Stimulated activated naive B cell treated with anti-CD40 and anti-IgM and Interleukin-4, amounts not matched to agents 10 μg/mL and 1 μg/mL and 100 μg/mL, for 72 hours (primary cell): ENCODE measurements around the gene PYHIN1.

Experiments used
- ATAC-seq, 2 donors: fragments of 150-1000 bp; cut with Tn5 transposase; replicated peaks; 2 replicates each; pipeline ENCODE4 v1.10.0; 2021; ENCODE audit warnings: moderate library complexity in 1 of 2
- DNase-seq: peaks from one replicate; pipeline ENCODE4 v3.0.0; 2021
- H3K27ac Mint-ChIP-seq: one replicate; pipeline ENCODE4 v1.8.0; 2022; ENCODE audit warnings: mild to moderate bottlenecking, mixed read lengths
- H3K27me3 Mint-ChIP-seq, 2 donors: one replicate each; pipeline ENCODE4 v1.8.0; 2022; ENCODE audit warnings: mixed read lengths in 2 of 2
- H3K36me3 Mint-ChIP-seq, 2 donors: one replicate each; pipeline ENCODE4 v1.8.0; 2022; ENCODE audit warnings: mixed read lengths in 2 of 2, mild to moderate bottlenecking in 1 of 2
- H3K4me1 Mint-ChIP-seq, 2 donors: one replicate each; pipeline ENCODE4 v1.8.0; 2022; ENCODE audit warnings: mixed read lengths in 2 of 2, mild to moderate bottlenecking in 1 of 2
- H3K4me3 Mint-ChIP-seq, 2 donors: one replicate each; pipeline ENCODE4 v1.8.0; 2022; ENCODE audit warnings: mild to moderate bottlenecking in 2 of 2, mixed read lengths in 2 of 2, moderate library complexity in 1 of 2
- H3K9me3 Mint-ChIP-seq, 2 donors: one replicate each; pipeline ENCODE4 v1.8.0; 2022; ENCODE audit warnings: mixed read lengths in 2 of 2, mild to moderate bottlenecking in 1 of 2

Gene PYHIN1

DNA sequence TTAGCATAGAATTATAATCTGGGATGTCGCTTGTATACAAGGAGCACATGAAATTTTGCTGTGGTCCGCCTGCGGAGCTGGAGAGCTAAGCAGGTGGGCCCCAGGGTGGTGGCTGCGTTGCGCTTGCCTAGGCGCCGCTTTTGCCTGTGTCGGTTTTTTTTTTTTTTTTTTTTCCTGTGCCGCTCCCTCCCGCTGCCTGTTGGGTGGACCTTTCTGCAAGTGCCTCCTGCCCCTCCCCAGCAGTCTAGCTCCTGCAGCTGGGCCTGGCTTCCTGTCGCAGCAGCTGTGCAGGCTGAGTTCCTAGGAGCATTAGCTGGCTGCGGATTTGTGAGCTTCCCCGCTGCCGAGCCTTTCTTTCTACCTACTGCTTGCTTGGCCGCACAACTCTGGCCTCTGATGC is 20.6 kb downstream of the PYHIN1 start:
- DNase-seq (no peak), ATAC-seq (peak; percentile 55 to 65)
- H3K27ac Mint-ChIP-seq: peak overlapping the region; percentile 66
- peaks cover 9 to 19% of the 10 kb centered on the region in 2 donors for H3K4me1 Mint-ChIP-seq
- peaks cover 5 to 15% of the 10 kb centered on the region in 2 donors for H3K27me3 Mint-ChIP-seq
- peak overlapping the region; percentile 46 to 70 for H3K4me3 Mint-ChIP-seq
- peaks cover 3 to 5% of the 10 kb centered on the region in 2 donors for H3K9me3 Mint-ChIP-seq
- H3K36me3 Mint-ChIP-seq: peaks cover 0 to 6% of the 10 kb centered on the region in 2 donors

DNA sequence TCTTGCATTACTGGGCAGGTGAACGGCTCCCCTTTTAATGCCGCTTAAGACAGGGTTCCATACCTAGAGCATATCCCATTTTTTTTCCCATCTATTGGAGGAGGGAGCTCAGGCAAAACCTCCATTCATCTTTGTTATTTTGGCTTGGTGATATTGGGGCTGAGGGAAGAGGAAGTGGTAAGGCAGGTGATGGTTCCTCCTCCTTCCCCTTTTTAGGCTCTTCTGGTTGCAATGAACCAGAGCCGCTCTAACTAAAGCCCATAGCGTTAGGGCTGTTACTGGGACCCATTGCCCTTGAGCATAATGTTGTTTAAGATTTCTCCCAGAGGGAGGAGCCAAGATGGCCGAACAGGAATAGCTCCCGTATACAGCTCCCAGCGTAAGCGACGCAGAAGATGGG is 21.1 kb downstream of the PYHIN1 start:
- peak; percentile 4 for DNase-seq
- Mint-ChIP-seq H3K27ac (peak overlapping the region; percentile 66), H3K36me3 (peaks cover 0 to 6% of the 10 kb centered on the region in 2 donors), H3K9me3 (peaks cover 3 to 5% of the 10 kb centered on the region in 2 donors), H3K4me3 (peak overlapping the region; percentile 46 to 70), H3K27me3 (peaks cover 5 to 13% of the 10 kb centered on the region in 2 donors), H3K4me1 (peaks cover 9 to 19% of the 10 kb centered on the region in 2 donors)
- peak; percentile 89 to 92 for ATAC-seq

DNA sequence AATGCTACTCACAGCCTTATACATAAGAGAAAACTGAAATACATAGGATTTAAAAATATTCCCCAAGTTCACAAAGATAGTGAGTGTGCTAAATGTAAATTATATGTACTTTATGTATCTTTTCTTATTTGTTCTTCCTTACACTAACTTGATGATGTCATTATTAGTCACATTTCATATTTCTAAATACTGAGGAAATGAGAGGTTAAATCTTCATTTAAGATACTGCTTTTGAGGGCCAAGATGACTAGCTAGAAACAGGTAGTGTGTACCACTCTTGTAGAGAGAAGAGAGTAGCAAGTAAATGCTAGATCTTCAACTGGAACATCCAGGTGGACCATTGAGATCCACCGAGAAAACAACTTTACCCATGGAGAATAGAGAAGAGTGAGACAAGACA is 29.8 kb downstream of the PYHIN1 start:
- ATAC-seq (no peak), DNase-seq (no peak)
- Mint-ChIP-seq H3K36me3 (no peaks in the 10 kb centered on the region), H3K4me1 (no peaks in the 10 kb centered on the region), H3K27ac (no peak overlapping the region), H3K9me3 (no peaks in the 10 kb centered on the region), H3K4me3 (no peak overlapping the region), H3K27me3 (peaks cover 34 to 42% of the 10 kb centered on the region in 2 donors)

DNA sequence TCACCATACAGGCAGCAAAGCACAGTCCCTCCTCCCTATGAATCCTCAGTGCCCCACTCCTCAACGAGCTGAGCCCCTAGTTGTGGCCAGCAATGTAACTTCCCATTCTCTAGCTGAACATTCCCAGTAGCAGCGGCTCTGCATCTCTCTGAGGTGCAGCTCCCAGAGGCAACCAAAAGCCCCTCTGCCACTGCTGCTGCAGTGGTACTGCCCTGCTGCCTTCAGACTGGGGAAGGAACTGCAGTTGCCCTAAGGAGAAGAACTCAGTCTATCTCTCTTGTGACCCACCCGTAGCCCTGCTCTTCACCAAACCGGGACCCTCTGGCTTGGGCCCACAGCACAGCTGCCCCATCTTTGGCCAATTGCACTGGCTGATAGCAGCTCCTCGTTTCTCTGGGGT is 31.6 kb downstream of the PYHIN1 start:
- no peak for ATAC-seq
- Mint-ChIP-seq H3K27ac (no peak overlapping the region), H3K36me3 (no peaks in the 10 kb centered on the region)

DNA sequence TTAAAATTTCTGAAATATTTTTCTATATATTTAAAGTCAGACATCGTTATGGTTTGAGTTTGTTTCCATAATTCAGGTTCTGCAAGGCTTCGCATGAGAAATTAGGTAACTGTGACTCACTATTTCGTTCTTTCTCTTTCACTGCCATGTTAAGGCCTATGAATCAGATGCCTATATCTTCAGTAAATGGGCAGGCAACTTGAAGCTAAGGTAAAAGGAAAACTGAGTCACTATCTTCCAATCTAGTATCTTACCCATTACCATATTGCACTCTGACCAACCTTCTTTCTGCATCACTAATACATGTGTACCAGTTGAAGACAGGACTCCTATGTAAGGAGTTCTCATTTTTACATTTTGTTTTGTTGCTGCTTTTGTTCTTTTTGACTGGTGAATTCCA is 37.8 kb downstream of the PYHIN1 start:
- Mint-ChIP-seq H3K4me1 (peaks cover 1 to 5% of the 10 kb centered on the region in 2 donors), H3K4me3 (no peak overlapping the region), H3K9me3 (no peaks in the 10 kb centered on the region), H3K36me3 (no peaks in the 10 kb centered on the region), H3K27ac (no peak overlapping the region), H3K27me3 (peaks cover 20 to 22% of the 10 kb centered on the region in 2 donors)
- DNase-seq (no peak), ATAC-seq (no peak)

More for the DNA sequence above, 31.6 kb downstream of the PYHIN1 start:
- Mint-ChIP-seq H3K4me3 (no peak overlapping the region), H3K9me3 (no peaks in the 10 kb centered on the region), H3K4me1 (no peaks in the 10 kb centered on the region), H3K27me3 (peaks cover 34 to 43% of the 10 kb centered on the region in 2 donors)
- DNase-seq: no peak

DNA sequence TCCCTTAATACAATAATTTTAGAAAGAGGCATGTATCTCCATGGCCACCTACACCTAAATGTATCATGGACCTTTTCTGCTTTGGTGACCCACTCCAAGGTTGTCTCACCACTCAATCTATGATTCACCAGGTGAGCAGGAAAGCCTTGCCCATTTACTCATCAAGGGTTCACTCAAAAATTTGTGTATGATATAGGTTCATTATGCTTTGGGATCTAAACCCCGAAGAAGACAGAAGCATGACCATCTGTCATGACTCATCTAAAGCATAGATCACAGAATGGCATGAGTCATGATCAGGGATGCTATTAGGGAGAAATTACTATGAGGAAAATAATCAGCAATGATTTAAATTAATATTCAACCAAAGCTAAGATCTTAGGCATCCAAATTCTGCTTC is 38.5 kb downstream of the PYHIN1 start:
- peaks cover 13 to 19% of the 10 kb centered on the region in 2 donors for H3K27me3 Mint-ChIP-seq
- H3K36me3 Mint-ChIP-seq: no peaks in the 10 kb centered on the region
- H3K9me3 Mint-ChIP-seq: no peaks in the 10 kb centered on the region
- ATAC-seq (no peak), DNase-seq (no peak)
- peaks cover 1 to 5% of the 10 kb centered on the region in 2 donors for H3K4me1 Mint-ChIP-seq
- H3K27ac Mint-ChIP-seq: no peak overlapping the region
- no peak overlapping the region for H3K4me3 Mint-ChIP-seq

DNA sequence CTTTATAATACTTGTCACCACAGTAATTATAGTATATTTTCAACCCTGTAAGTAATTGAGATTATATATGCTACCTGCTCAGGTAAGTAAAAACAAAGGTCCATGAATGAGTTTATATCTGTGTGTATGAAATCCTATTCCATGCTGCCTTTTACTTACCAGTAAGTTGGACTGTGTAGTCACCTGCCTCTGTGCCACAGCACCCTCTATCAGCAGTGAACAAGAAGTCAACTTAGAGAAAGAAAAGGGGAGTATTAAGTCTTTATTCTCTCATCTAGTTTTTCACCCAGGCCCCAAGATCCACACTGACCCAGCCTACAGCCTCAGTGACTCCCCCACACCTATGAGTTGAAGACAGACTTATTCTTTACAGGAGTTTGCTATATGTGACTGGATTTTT is 41.5 kb downstream of the PYHIN1 start:
- no peaks in the 10 kb centered on the region for H3K9me3 Mint-ChIP-seq
- peaks cover 0 to 5% of the 10 kb centered on the region in 2 donors for H3K27me3 Mint-ChIP-seq
- ATAC-seq (no peak), DNase-seq (no peak)
- no peak overlapping the region for H3K4me3 Mint-ChIP-seq
- H3K27ac Mint-ChIP-seq: no peak overlapping the region
- H3K36me3 Mint-ChIP-seq: no peaks in the 10 kb centered on the region
- H3K4me1 Mint-ChIP-seq: peaks cover 1 to 5% of the 10 kb centered on the region in 2 donors

DNA sequence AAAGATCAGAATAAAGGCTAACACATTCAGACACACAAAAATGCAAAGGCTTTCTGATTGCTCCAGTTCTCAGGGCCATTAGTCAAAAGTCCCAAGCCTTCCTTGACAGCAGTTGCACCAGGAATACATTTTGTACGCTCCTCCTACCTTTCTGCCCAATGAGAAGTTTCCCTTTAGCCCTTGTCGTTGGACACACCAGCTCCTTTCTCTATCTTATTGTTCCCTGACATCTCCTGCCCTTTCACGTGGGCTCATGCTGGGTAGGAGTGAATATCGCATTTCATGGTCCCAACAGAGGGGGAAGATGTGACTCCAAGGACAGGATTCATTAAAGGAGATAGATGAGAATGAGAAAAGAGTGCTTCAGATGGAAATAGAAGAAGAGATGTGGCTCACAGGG is 44.9 kb downstream of the PYHIN1 start:
- H3K36me3 Mint-ChIP-seq: peaks cover 0 to 3% of the 10 kb centered on the region in 2 donors
- H3K4me1 Mint-ChIP-seq: peaks cover 1 to 5% of the 10 kb centered on the region in 2 donors
- H3K9me3 Mint-ChIP-seq: peaks cover 4 to 6% of the 10 kb centered on the region in 2 donors
- ATAC-seq (no peak), DNase-seq (no peak)
- no peak overlapping the region for H3K4me3 Mint-ChIP-seq
- no peak overlapping the region for H3K27ac Mint-ChIP-seq
- peaks cover 0 to 8% of the 10 kb centered on the region in 2 donors for H3K27me3 Mint-ChIP-seq

DNA sequence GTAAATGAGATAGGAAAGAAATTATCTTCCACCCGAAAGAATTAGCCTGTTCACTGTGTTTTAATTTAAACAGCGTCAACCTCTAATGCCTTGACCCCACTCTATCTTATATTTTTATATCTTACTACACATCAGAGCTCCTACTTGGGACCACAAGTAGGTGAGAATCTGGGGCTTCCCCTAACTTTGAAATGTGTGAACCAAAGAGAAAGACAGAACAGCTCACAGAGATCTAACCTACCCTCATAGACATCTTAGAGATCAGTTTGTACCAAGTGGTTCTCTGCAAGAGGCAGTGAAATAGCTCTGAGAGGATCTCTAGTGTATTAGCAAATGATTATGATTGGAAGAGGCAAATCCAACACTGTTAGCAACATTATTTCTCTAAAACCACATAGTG is 47.4 kb downstream of the PYHIN1 start:
- ATAC-seq: no peak
- peaks cover 3 to 20% of the 10 kb centered on the region in 2 donors for H3K27me3 Mint-ChIP-seq
- H3K27ac Mint-ChIP-seq: no peak overlapping the region
- peaks cover 4 to 6% of the 10 kb centered on the region in 2 donors for H3K36me3 Mint-ChIP-seq
- peaks cover 18 to 19% of the 10 kb centered on the region in 2 donors for H3K9me3 Mint-ChIP-seq
- H3K4me1 Mint-ChIP-seq: no peaks in the 10 kb centered on the region
- DNase-seq: no peak
- H3K4me3 Mint-ChIP-seq: no peak overlapping the region

DNA sequence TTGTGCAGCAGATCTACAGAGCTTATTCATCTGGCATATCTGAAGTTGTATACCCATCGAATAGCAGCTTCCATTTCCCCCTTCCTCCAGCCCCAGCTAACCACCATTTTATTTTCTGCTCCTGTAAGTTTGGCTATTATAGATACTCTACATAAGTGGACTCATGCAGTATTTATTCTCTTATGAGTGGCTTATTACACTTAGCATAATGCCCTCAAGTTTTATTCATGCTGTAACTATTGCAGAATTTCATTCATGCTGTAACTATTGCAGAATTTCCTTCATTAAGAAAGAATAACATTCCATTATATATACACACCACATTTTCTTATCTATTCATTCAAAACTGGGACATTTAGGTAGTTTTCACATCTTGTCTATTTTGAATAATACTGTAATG is 47.9 kb downstream of the PYHIN1 start:
- no peak for ATAC-seq
- Mint-ChIP-seq H3K27ac (no peak overlapping the region), H3K4me1 (no peaks in the 10 kb centered on the region), H3K36me3 (peaks cover 4 to 8% of the 10 kb centered on the region in 2 donors), H3K4me3 (no peak overlapping the region), H3K27me3 (peaks cover 5 to 25% of the 10 kb centered on the region in 2 donors), H3K9me3 (peaks cover 18 to 19% of the 10 kb centered on the region in 2 donors)
- no peak for DNase-seq

DNA sequence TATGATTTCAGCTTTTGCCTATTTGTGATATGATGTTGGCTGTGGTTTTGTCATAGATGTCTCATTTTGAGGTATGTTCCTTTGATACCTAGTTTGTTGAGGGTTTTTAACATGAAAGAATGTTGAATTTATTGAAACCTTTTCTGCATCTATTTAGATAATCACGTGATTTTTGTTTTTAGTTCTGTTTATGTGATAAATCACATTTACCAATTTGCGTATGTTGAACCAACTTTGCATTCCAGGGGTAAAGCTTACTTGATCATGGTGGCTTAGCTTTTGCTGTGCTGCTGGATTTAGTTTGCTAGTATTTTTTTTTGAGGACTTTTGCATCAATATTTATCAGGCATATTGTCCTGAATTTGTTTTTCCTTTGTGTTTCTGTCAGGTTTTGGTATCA is 51.9 kb downstream of the PYHIN1 start:
- Mint-ChIP-seq H3K9me3 (peaks cover 22 to 25% of the 10 kb centered on the region in 2 donors), H3K4me1 (no peaks in the 10 kb centered on the region), H3K36me3 (peaks cover 11 to 14% of the 10 kb centered on the region in 2 donors), H3K27me3 (peaks cover 22 to 40% of the 10 kb centered on the region in 2 donors), H3K27ac (no peak overlapping the region), H3K4me3 (no peak overlapping the region)
- ATAC-seq (no peak), DNase-seq (no peak)

DNA sequence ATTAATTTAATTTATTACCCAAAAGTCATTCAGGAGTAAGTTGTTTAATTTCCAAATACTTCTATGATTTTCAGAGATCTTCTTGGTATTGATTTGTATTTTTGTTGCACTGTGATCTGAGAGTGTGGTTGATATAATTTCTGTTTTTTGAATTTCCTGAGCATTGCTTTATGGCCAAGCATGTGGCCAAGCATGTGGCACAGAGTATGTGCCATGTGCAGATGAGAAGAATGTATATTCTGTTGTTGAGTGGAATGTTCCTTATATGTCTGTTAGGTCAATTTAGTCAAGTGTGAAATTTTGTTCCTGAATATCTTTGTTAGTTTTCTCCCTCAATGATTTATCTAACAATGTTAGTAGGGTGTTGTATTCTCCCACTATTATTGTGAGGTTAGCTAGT is 53.0 kb downstream of the PYHIN1 start:
- peaks cover 27 to 37% of the 10 kb centered on the region in 2 donors for H3K27me3 Mint-ChIP-seq
- H3K36me3 Mint-ChIP-seq: peaks cover 11 to 14% of the 10 kb centered on the region in 2 donors
- DNase-seq (no peak), ATAC-seq (no peak)
- H3K27ac Mint-ChIP-seq: no peak overlapping the region
- H3K9me3 Mint-ChIP-seq: peaks cover 22 to 25% of the 10 kb centered on the region in 2 donors
- no peak overlapping the region for H3K4me3 Mint-ChIP-seq
- no peaks in the 10 kb centered on the region for H3K4me1 Mint-ChIP-seq

DNA sequence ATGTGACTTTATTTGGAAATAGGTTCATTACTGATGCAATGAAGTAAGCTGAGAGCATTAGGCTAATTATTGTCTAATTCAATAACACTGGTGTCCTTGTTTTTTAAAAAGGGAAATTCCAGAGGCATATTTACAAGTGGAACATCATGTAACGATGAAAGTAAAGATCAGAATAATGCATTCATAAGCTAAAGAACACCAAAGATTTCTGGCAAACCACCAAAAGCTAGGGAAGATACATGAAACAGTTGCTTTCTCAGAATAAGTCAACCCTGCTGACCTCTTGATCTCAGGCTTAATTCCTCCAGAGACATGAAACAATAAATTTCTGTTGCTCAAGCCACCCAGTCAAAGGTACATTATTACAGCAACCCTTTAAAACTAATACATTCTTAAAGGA is 58.1 kb downstream of the PYHIN1 start:
- Mint-ChIP-seq H3K4me1 (no peaks in the 10 kb centered on the region), H3K27me3 (peaks cover 18 to 20% of the 10 kb centered on the region in 2 donors), H3K9me3 (peaks cover 18 to 25% of the 10 kb centered on the region in 2 donors), H3K36me3 (peaks cover 14 to 15% of the 10 kb centered on the region in 2 donors), H3K27ac (no peak overlapping the region), H3K4me3 (no peak overlapping the region)
- no peak for ATAC-seq
- DNase-seq: no peak

DNA sequence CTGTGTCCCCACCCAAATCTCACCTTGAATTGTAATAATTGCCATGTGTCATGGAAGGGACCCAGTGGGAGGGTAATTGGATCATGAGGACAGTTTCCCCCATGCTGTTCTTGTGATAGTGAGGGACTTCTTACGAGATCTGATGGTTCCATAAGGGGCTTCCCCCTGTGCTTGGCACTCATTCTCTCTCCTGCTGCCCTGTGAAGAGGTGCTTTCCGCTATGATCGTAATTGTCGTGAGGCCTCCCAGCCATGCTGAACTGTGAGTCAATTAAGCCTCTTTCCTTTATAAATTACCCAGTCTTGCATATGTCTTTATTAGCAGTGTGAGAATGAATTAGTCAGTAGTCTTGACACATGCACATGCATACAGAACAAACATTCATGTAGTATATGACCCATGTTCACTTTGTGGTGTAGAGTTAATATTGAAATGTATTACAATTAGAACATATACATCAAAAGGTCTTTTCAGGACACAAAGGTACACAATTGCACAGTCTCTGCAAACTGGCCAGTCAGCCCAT is 61.5 kb downstream of the PYHIN1 start:
- H3K9me3 Mint-ChIP-seq: peaks cover 15 to 21% of the 10 kb centered on the region in 2 donors
- peaks cover 6 to 8% of the 10 kb centered on the region in 2 donors for H3K27me3 Mint-ChIP-seq
- peaks cover 0 to 5% of the 10 kb centered on the region in 2 donors for H3K4me1 Mint-ChIP-seq
- ATAC-seq: no peak
- H3K4me3 Mint-ChIP-seq: no peak overlapping the region
- DNase-seq: no peak
- peaks cover 7 to 17% of the 10 kb centered on the region in 2 donors for H3K36me3 Mint-ChIP-seq
- no peak overlapping the region for H3K27ac Mint-ChIP-seq

DNA sequence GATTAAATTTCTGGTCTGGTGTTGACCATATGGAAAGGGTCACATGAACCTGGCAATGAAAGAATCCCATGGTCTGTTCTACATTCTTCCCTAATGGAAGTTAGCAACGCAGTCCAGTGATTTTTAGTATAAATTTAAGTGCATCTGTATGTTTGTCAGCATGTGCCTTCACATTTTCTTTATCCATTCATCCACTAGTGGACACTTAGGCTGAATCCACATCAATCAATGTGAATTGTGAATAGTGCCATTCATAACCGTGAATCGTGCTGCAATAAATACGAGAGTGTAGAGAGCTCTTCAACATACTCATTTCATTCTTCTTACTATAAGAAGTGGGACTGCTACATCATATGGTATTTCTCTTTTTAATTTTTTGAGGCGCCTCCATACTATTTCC is 65.6 kb downstream of the PYHIN1 start:
- Mint-ChIP-seq H3K9me3 (peaks cover 8 to 14% of the 10 kb centered on the region in 2 donors), H3K4me3 (no peak overlapping the region), H3K36me3 (peaks cover 2 to 17% of the 10 kb centered on the region in 2 donors)

More for the DNA sequence above, 65.6 kb downstream of the PYHIN1 start:
- no peaks in the 10 kb centered on the region for H3K27me3 Mint-ChIP-seq
- H3K27ac Mint-ChIP-seq: no peak overlapping the region
- ATAC-seq (no peak), DNase-seq (no peak)
- peaks cover 6 to 12% of the 10 kb centered on the region in 2 donors for H3K4me1 Mint-ChIP-seq
